Tibial nerve (tissue), 4 donors: ENCODE measurements around the gene SREK1IP1.

ENCODE experiments used
- CTCF ChIP-seq, 5 experiments: fragments of 200-600 bp in 3 of 5; fragments of 450-650 bp in 2 of 5; sonication (generic) in 3 of 5; IDR thresholded peaks; one replicate each; pipeline ENCODE4 v1.5.1; 2016 to 2019; ENCODE audit warnings: antibody characterized with exemption in 5 of 5, mild to moderate bottlenecking in 3 of 5, moderate library complexity in 2 of 5
- EP300 ChIP-seq, 2 donors: sonication (generic); formaldehyde crosslinking; IDR thresholded peaks; one replicate each; pipeline ENCODE4 v1.6.1; 2017; ENCODE audit warnings: antibody characterized with exemption in 2 of 2, mild to moderate bottlenecking in 1 of 2
- POLR2A ChIP-seq, 2 donors: fragments of 450-650 bp; IDR thresholded peaks; one replicate each; pipeline ENCODE4 v1.6.1; 2017; ENCODE audit warnings: antibody characterized with exemption in 2 of 2, mild to moderate bottlenecking in 2 of 2, moderate library complexity in 2 of 2

- TF ChIP-seq CTCF (IDR thresholded peaks at IDR 0.05) (no peak), POLR2A (IDR thresholded peaks at IDR 0.05) (no peak), EP300 (IDR thresholded peaks at IDR 0.05) (no peak)
These were observed 98.2 kb downstream of the SREK1IP1 start for GRCh38 chr5:64670277-64670676.
